Stimulated activated CD8-positive, alpha-beta memory T cell treated with anti-CD3 and anti-CD28 coated beads, Interleukin-12 subunit alpha, Interleukin-12 subunit beta, amount 100 ng/mL, for 1 hour (primary cell): ENCODE data around the gene OTUD5.
"Not testable (repeated sequence)": the region's sequence is repeated elsewhere in the genome, so short reads cannot be mapped to it uniquely, and the experiment has no call there.

ENCODE experiments used
- DNase-seq: peaks from one replicate; pipeline ENCODE4 v3.0.0-alpha.2; 2020; ENCODE audit warnings: low read depth

Gene OTUD5

GRCh38 chrX:48909703-48910294 is 47.6 kb downstream of the OTUD5 start:
- DNase-seq: no peak

- no peak for DNase-seq
Observed at GRCh38 chrX:48908600-48908999, 48.8 kb downstream of the OTUD5 start.

DNA sequence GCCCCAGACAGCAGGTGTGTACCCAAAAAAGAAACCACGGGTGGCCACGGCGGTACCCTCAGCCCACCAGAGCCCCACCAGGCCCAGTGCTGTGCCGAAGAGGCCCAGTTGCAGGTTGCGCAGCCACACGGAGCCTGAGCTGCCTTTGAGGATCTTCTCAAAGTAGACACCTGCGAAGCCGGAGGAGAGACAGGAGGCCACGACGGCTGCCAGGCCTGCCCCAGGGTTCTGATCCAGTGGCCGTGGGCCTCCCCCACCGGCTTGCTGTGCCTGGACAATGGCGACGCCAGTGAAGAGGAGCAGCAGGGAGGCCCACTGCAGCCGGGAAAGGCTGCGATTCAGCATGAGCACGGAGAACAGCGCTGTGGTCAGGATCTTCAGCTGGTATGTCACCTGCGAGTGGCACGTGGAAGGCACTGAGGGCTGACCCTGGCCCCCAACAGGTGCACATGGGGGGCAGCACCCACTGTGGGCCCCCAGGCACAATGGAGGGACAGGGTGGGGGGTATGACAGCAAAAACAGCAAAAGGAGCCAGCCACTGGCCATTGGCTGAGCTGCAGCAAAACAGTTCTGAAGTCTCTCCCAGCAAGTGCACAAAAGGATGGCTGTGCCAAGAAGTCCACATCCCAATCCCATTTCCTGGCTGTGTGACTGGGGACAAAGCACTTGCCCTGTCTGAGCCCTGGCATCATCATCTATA is 52.2 kb downstream of the OTUD5 start:
- no peak for DNase-seq

GRCh38 chrX:48904626-48905025 is 52.8 kb downstream of the OTUD5 start:
- no peak for DNase-seq

- no peak for DNase-seq
Observed at GRCh38 chrX:48904180-48904579, 53.2 kb downstream of the OTUD5 start.

DNA sequence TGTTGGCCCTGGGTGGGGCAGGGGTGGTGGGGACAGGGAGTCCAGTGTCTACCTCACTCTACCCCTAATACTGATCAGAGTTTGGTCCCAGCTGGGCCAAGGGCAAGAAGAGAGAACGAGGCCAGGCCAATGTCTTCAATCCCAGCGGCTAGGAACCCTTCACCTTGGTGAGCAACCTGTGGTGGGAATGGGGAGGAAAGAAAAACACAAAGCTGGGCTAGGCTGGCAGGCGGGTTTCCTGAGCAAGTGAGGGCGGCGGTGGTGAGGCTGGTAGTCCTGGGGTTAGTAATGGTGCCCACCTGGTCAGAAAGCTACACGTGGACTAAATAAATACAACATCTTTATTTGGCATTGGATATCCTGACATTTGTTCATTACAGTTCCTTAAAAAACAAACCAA is 54.1 kb downstream of the OTUD5 start:
- no peak for DNase-seq

DNA sequence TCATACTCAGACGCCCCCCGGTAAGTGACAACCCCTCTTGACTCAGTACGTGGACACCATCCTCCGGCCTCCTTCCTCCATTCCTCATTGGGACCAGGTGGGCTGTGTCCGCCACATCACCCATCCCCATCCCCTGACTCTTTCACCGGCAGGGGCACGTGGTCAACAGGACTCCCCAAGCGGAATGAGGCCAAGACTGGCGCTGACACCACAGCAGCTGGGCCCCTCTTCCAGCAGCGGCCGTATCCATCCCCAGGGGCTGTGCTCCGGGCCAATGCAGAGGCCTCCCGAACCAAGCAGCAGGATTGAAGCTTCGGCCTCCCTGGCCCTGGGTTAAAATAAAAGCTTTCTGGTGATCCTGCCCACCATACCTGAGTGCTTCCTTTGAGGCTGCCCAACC is 54.6 kb downstream of the OTUD5 start:
- no peak for DNase-seq

GRCh38 chrX:48902135-48902534 is 55.3 kb downstream of the OTUD5 start:
- no peak for DNase-seq

DNA sequence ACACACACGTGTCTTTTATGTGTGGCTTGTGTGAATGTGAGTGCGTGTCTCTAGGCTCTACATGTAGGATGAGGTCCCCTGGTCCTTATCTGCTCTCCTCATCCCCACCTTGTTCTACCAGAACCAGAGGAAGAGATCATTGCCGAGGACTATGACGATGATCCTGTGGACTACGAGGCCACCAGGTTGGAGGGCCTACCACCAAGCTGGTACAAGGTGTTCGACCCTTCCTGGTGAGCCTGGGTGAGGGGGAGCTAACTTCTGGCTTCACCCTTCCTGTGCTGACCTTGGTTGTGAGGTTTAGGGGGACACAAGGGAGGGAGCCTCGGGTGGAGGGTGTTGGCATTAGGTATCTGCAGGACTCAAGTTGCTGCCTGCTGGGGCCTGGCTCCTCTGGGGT is 56.3 kb downstream of the OTUD5 start:
- no peak for DNase-seq

GRCh38 chrX:48899078-48899410 is 58.4 kb downstream of the OTUD5 start:
- no peak for DNase-seq

DNA sequence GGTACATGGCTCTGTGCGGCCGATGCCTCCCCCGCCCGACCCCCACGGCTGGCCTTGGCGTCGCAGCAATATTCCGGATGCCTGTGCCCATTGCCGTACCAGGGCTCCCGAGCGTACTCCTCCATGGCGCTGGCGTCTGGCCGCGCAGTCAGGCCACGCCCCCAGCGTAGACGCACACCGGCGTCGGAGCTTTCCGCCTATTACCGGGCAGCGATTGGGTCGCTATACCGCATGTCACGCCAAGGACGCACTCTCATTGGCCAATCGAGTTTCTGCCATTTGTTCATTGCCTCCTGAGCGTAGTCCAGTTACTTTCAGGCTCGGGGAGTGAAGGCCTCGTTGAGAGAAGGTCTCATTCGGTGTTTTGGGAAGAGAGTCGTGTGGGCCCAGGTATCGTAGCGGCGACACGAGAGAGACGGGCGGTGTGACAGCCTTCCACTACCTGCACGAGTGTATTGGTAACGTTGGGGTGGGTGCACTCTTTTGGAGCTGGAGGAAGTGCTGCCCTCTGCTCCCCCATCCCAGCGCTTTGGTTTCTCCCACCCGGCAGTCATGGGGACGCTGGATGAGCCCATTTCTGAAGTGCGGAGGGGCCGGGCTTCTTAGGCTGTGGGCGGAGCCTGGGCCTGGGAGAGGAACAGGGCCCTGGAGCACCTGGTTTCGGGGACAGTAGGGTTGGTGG is 59.6 kb downstream of the OTUD5 start, which contains the start of the genes PQBP1 and TIMM17B:
Gene PQBP1, plus strand, starts transcription at position 306 of the 682 bp plus-strand sequence. CDS start 580 bp downstream, outside the sequence.
Gene TIMM17B, minus strand, starts transcription at position 144 of the 682 bp plus-strand sequence. Its CDS starts 19 bp downstream, at position 125.
- peak; percentile 70 for DNase-seq

DNA sequence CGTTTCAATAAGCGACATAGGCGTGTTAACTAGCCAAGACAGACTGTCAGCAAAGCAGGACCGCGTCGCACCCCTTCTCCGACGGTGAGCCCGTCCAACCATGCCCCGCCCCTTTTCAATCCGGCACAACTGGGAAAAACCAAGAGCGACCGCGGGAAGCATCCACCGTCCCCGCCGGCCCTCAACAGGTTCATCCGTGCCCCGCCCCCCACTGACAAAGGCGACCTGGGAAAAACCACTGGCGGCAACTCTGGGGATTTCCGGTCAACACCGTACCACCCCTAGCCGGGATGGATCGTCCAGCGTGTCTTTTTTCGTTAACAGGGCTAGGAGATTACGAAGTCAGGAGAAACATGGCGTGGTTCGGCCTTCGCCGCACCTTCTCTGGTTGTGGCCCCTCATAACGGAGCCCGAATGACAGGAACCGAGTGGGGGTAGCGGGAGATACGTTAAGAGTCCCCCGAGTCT is 60.2 kb downstream of the OTUD5 start:
- no peak for DNase-seq

GRCh38 chrX:48896611-48897011 is 60.8 kb downstream of the OTUD5 start:
- DNase-seq: no peak

DNA sequence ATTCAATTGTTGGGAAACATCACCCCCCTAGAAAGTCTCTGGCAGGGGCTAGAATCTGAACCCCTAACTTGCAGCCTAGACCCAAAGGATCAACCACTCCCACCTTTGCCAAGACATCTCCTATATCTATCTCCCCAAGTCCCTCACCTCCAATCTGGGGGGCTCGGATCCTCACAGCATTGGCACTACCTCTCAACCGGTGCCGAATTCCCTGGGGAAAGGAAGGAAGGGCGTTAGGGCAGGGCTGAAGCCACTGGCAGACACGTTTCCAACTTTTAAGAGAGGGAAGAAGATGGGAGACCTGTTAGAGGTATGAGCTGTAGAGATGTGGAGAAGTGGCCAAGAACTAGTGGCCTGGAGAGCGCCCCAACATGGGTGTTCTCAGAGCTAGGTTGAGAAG is 62.5 kb downstream of the OTUD5 start:
- no peak for DNase-seq

DNA sequence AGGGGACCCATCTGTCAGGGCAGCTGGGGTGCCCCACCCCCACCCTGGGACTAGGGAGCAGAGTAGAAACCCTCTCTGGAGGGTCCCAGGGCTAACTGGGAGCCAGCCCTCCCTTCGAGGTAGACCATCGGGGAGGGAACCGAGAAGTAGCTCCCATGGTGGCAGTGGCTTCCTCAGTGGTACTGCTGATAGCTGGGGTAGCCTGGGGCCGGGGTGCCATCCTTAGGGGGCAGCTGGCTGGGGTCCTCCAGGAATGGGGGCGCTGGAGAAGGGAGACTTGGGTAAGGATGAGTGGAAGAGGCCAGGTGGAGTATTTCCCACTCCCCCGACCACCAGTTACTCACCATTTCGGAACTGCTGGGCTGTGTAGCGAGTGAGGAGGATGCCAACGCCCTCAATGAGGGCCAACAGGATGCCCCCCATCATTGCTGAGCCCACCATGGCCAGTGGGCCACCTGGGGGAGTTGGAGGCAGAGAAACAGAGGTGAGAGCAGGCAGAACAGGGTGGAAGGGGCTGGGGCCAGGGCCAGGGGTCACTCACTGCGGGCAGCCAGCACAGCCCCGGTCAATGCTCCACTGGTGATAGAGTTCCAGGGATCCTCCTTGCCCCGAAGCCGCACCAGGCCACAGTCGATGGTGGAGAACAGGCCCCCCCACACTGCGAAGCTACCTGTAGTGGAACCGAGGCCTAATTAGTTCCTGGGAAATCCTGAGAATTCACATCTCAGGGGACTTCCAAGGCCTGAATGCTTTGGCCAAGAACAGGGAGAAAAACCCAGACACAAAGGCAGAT is 63.7 kb downstream of the OTUD5 start:
- DNase-seq: no peak

DNA sequence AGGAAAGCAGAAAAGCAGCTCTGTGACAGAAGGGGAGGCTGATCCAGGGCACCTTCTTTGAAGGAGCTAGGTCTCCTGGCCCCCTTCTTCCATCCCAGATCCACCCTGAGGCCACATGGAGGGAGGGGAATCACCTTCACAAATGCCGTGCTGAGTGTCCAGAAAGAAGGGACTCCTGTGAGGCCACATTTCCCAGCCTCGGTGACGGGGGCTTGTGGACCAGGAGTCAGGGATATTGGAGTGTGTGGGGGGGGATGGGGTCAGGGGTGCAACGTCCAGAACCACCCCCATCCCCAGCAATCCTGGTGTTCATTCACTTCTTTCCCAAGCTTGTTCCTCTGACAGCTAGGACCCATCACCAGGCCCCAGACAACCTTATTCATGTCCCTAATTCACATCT is 64.5 kb downstream of the OTUD5 start:
- DNase-seq: no peak

DNA sequence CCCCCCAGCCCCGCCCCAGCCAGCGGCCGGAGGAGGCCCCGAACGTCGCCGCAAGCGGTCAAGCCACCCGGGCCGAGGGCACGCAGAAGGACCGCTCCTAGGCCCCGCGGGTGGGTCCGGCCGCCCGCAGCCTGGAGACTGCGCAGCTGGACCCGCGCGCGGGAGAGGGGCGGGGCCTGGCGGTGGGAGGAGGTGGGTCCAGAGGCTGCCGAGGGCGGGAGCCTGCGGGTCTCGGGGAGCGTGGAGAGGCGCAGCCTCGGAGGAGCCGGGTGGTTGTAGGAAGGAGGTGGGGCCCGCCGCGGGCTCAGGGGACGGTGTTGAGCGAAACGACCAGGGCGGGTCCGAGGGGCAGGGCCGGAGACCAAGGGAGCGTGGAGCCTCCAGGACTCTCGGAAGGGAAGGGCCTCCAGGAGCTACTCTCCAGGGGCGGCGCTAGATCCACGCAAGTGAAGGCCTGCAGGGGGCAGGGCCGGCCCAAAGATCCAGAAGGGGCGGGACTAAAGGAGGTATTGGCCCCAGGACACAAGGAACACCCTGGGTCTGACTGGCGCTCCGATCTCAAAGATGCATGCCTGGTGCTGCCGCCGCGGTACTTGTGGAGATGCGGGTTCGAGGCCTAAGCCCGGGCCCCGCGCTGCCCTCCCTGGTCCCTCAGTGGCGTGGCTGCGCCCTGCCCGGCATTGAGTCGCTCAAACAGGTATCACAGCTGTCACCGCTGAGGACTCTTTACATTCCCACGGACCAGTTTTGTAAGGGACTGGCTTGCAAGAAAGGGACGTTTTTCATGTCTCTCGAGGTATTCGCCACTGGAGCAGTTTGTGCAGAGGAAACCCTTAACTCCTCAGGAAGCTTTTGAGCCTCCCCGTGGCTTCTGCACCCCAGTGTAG is 65.8 kb downstream of the OTUD5 start:
- peak; percentile 51 for DNase-seq

GRCh38 chrX:48890934-48891401 is 66.4 kb downstream of the OTUD5 start:
- DNase-seq: no peak

GRCh38 chrX:48890296-48890925 is 67.0 kb downstream of the OTUD5 start:
- DNase-seq: no peak

DNA sequence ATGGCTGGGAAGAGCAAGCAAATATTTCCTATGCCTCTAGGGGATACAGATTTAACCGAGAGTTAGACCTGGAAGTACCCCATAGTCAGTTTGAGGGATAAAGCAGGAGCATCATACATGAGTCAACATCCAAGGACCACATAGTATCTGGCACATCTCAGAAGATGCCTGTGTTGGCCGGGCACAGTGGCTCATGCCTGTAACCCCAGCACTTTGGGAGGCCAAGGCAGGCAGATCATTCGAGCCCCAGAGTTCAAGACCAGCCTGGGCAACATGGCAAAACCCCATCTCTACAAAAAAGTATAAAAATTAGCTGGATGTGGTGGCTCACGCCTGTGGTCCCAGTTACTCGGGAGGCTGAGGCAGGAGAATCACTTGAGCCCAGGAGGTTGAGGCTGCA is 70.8 kb downstream of the OTUD5 start:
- DNase-seq: not testable (repeated sequence)

GRCh38 chrX:48883729-48884128 is 73.7 kb downstream of the OTUD5 start:
- no peak for DNase-seq
